Suprapubic skin (tissue), 4 donors: ENCODE results near the gene SLC25A40.

Experiments used
- EP300 ChIP-seq: sonication (generic); formaldehyde crosslinking; IDR thresholded peaks from one replicate; pipeline ENCODE4 v1.6.1; 2017; ENCODE audit warnings: antibody characterized with exemption
- POLR2A ChIP-seq, 2 donors: fragments of 450-650 bp; IDR thresholded peaks; one replicate each; pipeline ENCODE4 v1.6.1; 2017; ENCODE audit warnings: antibody characterized with exemption in 2 of 2, mild to moderate bottlenecking in 2 of 2, moderate library complexity in 2 of 2
- POLR2AphosphoS5 ChIP-seq, 3 donors: sonication (generic); formaldehyde crosslinking; IDR thresholded peaks; one replicate each; pipeline ENCODE4 v1.6.1; 2017; ENCODE audit warnings: antibody characterized with exemption in 3 of 3
- TF ChIP-seq, protein P1 (sequence below), 2 donors: fragments of 200-600 bp in 1 of 2; fragments of 450-650 bp in 1 of 2; sonication (generic) in 1 of 2; IDR thresholded peaks; one replicate each; pipeline ENCODE4 v1.5.1; 2016 to 2019; ENCODE audit warnings: antibody characterized with exemption in 2 of 2, mild to moderate bottlenecking in 1 of 2, moderate library complexity in 1 of 2

DNA sequence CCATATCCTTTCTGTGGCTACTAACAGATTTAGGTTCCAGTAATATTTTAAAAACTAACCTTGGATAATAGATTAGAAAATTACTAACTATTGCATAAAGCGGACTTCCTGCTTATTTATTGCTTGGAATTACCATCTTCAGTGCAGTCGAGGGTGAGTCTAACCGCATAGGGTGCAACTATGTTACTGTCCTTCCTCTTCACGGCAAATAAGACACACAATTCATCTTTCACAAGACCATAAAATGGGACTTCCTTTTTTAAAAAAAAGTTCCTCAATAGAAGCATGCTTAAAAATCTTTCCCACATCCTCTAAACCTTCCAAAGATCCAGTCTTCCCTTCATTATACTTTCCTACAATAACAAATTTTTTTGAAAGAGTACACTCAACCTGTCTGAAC lies 2.1 kb downstream of the SLC25A40 start:
- TF ChIP-seq, protein P1, sequence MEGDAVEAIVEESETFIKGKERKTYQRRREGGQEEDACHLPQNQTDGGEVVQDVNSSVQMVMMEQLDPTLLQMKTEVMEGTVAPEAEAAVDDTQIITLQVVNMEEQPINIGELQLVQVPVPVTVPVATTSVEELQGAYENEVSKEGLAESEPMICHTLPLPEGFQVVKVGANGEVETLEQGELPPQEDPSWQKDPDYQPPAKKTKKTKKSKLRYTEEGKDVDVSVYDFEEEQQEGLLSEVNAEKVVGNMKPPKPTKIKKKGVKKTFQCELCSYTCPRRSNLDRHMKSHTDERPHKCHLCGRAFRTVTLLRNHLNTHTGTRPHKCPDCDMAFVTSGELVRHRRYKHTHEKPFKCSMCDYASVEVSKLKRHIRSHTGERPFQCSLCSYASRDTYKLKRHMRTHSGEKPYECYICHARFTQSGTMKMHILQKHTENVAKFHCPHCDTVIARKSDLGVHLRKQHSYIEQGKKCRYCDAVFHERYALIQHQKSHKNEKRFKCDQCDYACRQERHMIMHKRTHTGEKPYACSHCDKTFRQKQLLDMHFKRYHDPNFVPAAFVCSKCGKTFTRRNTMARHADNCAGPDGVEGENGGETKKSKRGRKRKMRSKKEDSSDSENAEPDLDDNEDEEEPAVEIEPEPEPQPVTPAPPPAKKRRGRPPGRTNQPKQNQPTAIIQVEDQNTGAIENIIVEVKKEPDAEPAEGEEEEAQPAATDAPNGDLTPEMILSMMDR (IDR thresholded peaks at IDR 0.05), result no peak
- TF ChIP-seq POLR2AphosphoS5 (IDR thresholded peaks at IDR 0.05) (no peak), POLR2A (IDR thresholded peaks at IDR 0.05) (no peak), EP300 (no peak)
